NCI-H226 (cell line): ENCODE data around the gene ANO10.
"Not testable (repeated sequence)": the region's sequence is repeated elsewhere in the genome, so short reads cannot be mapped to it uniquely, and the experiment has no call there.

ENCODE experiments used
- DNase-seq: peaks from one replicate; pipeline ENCODE4 v3.0.0-alpha.2; 2015

Gene ANO10, protein sequence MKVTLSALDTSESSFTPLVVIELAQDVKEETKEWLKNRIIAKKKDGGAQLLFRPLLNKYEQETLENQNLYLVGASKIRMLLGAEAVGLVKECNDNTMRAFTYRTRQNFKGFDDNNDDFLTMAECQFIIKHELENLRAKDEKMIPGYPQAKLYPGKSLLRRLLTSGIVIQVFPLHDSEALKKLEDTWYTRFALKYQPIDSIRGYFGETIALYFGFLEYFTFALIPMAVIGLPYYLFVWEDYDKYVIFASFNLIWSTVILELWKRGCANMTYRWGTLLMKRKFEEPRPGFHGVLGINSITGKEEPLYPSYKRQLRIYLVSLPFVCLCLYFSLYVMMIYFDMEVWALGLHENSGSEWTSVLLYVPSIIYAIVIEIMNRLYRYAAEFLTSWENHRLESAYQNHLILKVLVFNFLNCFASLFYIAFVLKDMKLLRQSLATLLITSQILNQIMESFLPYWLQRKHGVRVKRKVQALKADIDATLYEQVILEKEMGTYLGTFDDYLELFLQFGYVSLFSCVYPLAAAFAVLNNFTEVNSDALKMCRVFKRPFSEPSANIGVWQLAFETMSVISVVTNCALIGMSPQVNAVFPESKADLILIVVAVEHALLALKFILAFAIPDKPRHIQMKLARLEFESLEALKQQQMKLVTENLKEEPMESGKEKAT

DNA sequence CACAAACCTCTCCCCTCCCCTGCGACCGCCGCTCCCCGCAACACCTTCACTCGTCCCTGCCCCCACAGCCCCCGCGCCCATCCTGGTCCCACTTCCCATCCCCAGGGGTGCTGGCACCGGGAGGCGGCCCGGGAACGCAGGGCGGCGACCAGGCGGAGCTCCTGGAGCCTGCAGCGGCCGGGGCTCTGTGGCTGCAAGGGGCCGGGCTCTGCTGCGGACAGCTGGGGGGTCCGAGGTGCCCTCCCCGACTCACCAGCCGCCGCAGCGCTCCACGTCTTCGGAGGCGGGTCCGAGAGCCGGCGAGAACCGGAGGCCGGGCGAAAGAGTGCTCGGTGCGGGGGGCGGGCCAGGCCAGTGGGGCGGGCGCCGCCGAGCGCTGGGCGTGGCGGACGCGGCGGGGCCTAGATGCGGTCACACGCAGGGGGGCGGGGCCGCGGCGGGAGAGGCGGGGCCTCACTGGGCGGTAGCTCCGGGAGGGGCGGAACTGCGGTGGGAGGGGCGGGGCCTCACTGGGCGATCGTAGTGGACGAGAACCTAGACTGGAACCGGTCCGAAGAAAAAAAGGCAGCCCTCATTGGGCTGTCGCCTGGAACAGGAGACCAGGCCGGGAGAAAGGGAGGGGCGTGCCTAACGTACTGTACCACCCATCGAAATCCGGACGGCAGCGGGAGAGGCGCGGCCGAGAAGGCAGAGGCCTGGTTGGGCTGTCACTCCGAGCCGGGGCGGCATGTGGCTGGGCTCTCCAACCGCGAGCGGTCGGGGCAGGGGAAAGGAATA, at the start of gene ANO10:
Gene ANO10, minus strand, starts transcription at position 356 of the 777 bp plus-strand sequence. CDS start 16,159 bp downstream, outside the sequence.
- peak; percentile 99 for DNase-seq

DNA sequence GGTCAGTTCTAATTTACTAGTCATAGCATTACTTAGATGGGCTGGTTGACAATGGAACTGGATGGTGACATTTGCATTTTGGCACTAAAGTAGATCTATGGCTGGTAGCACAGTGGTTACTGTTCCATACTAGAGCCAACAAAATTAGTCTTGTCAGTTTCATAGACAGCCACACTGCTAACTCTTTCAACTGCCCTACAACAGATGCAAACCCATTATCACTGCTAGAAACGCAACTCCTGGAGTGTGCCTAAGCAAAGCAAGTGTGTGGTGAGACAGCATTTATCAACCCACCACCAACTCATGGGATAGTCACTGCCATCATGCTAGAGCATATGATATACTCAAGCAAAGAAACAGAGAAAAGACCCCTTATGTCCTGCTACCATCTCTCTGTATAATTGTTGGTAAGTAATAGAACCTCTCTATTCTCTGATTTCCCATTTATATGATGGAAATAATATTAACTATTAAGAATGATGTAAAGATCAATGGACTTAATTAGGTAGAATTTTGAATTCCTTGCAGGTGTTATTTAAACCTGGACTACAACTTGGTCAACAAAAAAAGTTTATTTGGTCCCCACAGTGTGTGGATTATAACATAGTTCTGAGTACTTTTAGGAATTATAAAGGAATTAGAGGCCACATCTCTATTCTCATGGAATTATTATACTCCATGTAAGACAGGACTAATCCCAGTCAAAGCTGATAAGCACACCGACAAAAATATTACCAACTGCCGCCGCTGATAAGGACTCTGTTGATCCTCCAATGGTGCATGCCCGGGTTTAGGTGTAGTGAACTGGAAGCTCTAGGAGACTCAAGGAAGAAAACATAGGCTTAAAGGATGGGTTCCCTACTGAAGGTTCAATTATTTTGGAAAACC, 49.1 kb upstream of the ANO10 start:
- no peak for DNase-seq

DNA sequence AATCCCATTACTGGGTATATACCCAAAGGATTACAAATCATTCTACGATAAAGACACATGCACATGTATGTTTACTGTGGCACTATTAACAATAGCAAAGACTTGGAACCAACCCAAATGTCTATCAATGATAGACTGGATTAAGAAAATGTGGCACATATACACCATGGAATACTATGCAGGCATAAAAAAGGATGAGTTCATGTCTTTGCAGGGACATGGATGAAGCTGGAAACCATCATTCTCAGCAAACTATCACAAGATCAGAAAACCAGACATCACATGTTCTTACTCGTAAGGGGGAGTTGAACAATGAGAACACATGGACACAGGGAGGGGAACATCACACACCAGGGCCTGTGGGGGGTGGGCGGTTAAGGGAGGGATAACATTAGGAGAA, 43.2 kb upstream of the ANO10 start:
- DNase-seq = not testable (repeated sequence)

DNA sequence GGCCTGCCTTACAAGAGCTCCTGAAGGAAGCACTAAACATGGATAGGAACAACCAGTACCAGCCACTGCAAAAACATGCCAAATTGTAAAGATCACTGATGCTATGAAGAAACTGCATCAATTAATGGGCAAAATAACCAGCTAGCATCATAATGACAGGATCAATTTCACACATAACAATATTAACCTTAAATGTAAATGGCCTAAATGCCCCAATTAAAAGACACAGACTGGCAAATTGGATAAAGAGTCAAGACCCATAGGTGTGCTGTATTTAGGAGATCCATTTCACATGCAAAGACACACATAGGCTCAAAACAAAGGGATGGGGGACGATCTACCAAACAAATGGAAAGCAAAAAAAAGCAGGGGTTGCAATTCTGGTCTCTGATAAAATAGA, 39.6 kb upstream of the ANO10 start:
- DNase-seq = not testable (repeated sequence)

DNA sequence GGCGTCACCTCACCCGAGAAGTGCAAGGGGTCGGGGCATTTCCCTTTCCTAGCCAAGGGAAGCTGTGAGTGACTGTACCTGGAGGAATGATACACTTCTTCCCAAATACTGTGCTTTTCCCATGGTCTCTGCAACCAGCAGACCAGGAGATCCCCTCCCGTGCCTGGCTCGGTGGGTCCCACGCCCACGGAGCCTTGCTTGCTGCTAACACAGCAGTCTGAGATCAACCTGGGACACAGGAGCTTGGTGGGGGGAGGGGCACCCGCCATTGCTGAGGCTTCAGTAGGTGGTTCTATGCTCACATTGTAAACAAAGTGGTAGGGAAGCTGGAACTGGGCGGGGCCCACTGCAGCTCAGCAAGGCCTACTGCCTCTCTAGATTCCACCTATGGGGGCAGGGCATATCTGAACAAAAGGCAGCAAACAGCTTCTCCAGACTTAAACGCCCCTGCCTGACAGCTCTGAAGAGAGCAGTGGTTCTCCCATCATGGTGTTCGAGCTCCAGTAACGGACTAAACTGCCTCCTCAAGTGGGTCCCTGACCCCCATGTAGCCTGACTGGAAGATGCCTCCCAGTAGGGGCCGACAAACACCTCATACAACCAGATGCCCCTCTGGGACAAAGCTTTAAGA, 37.6 kb upstream of the ANO10 start:
- no peak for DNase-seq

DNA sequence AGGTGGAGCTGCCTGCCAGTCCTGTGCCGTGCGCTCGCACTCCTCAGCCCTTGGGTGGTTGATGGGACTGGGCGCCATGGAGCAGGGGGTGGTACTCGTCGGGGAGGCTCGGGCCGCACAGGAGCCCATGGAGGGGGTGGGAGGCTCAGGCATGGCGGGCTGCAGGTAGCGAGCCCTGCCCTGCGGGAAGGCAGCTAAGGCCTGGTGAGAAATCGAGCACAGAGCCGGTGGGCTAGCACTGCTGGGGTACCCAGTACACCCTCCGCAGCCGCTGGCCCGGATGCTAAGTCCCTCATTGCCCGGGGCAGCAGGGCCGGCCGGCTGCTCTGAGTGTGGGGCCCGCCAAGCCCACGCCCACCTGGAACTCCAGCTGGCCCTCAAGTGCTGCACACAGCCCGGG, 34.6 kb upstream of the ANO10 start:
- not testable (repeated sequence) for DNase-seq

DNA sequence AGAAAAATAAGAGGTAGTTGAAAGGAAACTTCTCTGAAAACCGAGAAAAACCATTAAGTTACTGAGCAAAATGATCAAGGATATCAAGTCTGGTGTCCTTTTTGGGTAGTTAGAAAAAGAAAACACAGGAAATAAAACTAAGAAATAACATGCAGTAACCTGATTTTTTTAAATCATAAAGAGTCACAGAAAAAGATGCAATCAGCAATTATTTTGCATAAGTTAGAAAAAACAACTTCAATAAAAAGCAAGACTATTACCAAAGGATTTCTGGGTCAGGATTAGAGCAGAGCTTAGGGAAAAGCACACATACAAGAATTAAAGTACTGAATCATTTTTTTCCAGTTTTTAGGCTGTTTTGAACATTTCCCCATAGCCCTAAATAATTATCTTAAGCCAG, 28.5 kb upstream of the ANO10 start:
- no peak for DNase-seq

DNA sequence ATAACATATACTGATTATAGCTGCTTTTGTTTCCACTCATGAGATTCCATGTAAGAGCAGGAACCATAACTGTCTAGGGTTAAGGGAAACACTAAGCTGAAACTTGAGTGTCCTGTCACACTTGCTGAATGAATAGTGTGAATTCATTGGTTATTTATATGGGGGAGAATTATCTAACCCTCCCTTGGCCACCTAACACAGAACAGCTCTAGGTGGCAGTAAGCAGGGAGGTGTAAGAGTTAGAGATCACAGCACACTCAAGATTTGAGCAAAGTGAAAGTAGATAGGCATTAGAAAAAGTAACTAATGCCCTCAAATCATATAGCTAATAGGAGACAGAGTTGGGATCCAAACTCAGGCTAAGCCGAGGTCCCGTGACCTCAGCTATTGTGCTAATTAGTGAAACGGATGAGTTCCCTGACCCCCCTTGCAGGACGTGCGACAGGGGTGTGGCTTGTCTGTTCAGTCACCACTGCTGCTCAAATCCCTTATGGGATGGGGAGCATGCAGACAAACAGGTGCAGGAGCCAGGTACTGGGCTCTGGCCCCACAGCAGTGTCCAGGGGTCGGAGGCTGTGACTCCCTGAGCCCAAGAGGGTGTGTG, 27.7 kb upstream of the ANO10 start:
- no peak for DNase-seq

DNA sequence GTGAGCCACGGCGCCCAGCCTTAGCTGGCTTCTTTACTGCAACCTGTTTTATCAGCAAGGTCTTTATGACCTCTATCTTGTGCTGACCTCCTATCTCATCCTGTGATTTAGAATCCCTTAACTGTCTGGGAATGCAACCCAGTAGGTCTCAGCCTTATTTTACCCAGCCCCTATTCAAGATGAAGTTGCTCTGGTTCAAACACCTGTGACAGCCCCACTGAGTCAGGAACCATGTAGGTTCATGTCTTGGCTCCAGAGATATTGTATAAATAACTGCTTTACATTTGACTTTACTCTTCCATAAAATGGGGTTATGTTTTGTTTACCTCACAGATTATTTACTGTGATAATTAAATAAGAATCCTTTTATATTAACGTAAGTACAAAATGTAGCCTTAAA, 27.1 kb upstream of the ANO10 start:
- no peak for DNase-seq

DNA sequence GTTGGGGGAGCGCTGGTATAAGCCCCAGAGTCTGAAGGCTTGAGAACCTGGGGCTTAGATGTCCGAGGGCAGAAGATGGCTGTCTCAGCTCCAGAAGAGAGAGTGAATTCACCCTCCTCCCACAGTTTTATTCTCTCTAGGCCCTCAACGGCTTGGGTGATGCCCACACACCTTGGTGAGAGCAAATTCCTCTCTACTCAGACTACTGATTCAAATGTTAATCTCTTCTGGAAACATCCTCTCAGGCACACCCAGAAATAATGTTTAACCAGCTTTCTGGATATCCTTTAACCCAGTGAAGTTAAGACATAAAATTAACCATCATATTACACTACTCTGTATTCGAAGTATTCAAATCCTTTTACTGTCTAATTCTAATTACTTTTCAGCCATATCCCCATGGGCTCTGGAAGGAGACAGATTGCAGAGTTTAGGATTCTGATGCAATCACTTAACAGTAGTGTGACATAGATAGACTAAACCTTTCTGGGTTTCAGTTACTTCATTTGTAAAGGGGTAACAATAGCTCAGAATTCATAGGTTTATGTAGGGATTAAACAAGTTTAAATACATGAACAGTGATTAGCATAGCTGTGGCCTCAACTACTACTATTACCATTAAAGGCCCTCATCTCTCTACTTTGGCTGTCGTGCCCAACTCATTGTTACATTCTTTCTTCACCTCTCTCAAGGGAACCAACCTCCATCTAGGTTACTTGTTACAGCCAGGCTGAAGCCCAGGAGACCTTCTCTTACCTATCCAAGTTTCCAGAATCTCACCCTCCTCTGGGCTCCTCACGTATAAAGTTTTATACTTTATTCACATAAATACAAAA, 25.7 kb upstream of the ANO10 start:
- no peak for DNase-seq

DNA sequence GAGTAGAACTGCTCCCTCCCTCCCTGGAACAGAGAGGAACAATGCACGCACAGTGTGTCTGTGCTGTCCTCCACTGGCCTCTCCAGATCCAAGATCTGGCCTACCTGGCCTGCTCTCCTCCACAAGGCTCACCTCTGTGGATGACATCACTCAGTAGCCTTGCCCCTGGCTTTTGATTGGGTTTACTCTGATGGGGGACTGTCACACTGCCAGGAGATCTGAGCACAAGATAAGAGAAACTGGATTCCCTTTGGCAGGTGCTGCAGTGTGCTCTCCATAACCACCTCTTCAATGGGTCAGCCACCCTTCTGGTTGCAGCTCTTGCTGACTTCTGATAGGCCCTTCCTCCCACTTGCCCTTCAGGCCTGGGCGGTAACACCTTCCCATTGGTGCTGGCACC, 22.6 kb upstream of the ANO10 start:
- no peak for DNase-seq

DNA sequence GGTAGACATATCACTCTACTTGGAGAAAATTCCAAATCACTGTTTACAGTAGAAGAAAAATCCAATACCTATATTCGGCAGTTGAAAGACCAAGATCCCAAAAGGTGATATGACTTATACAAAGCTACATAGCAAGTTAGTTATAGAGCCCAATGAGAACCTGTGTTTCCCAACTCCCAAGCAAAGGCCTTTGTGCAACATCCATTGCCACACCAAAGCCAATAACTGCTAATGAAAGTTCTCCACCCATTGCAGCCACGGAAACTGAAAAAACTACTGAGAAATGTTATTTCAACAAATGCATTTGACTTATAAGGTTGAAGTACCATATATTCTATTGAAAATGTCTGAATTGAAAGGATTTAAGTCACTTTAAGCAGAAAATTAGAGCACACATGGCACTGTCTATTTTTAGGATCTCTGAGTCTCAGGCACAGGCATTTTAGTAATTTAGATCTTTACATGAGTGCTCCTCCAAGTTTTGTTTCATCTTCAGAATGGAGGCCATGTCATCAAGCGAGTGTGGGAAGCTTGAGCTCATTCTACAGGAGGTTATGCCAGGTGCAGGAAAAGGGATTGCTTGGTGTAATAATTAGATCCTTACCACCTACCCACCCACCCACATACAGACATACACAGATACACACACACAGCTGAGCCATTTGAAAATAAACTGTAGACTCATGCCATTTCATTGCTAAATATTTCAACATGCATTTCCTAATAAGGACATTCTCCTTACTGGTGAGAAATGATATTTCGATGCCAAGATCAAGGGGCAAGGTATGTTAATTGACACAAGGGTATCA, 19.7 kb upstream of the ANO10 start:
- no peak for DNase-seq

DNA sequence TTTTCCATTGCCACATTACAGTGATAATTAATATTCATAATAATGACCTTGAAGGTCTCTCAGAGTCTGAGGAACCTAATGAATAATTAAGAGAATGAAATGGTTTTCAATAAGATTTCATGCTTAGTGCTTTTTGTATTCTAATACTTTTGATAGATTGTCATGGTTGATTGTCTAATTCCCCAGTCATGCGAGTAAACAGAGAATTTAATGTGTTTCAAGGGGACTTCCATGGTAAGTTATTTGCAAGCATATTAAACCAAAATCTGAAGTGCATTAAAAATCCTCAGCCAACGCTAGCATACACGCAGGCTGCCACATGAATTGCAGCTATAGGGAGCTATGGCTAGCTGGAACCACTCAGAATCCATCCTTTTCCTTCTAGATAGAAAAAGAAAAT, 18.9 kb upstream of the ANO10 start:
- no peak for DNase-seq

DNA sequence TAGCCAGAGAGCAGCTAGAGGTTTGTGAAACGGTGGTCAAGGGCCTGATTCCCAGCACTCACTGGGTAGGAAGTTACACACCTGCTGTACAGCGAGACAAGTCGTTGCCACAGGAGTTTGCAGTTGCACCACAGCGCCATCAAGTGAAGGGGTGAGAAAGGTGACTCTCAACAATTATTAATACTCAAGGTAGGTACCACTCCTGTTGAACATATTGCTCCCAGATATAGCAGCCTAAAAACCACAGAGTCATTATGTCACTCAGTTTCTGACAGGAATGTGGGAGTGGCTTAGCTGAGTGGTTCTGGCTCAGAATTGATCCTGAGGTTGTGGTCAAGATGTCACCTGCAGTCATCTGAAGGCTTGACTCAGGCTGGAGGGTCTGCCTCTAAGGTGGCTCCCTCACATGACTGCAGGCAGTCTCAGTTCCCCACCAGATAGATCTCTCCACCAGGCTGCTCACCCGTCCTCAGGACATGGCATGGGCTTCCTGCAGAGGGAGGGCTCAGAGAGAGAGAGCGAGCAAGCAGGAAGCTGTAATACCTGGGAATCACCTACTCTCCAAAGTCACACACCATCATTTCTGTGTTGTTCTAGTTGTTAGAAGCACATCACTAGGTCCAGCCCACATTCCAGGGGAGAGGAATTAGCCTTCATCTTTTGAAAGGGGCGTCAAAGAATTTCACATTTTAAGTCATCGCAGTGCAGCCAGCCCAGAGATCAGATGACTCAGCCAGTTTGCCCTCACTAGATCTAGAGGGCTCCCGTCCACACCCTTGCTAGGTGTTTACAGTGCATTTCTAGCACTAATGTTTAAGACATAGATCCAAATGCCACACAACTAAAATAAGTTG, 17.0 kb upstream of the ANO10 start:
- DNase-seq = peak; percentile 67

DNA sequence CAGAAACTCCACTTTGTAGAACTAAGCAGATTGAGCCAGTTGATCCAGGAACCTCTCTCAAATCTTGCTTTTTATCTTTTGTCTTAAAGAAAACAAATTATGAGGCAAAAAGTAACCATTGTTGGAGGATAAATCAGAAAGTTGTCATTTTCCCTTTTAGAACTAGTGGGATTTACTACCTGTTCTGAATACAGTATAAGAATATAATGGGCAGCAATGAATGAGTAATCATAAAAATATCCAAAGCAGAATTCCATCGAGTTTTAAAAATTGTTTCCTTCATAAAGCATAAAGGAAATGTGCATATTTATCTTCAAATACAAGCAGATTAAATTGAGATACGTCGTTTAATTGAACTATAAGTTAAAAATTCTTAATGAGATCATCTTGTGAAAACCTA, 15.9 kb upstream of the ANO10 start:
- no peak for DNase-seq

DNA sequence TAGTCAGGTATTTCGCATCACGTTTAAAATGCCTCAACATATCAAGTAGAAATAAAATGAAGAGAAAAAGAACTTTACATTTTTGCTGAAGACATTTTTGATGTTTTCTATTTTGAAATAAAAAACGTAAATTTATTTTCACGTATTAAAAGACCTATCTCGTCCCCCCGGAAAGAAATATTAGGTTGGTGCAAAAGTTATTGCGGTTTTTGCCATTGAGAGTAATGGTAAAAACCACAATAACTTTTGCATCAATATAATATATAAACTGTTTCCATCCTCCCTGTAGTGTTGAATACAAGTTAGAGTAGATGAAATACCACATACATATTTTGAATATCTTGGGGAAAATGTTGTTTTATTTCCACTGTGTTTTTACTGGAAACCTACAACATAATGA, 11.2 kb upstream of the ANO10 start:
- DNase-seq = no peak

DNA sequence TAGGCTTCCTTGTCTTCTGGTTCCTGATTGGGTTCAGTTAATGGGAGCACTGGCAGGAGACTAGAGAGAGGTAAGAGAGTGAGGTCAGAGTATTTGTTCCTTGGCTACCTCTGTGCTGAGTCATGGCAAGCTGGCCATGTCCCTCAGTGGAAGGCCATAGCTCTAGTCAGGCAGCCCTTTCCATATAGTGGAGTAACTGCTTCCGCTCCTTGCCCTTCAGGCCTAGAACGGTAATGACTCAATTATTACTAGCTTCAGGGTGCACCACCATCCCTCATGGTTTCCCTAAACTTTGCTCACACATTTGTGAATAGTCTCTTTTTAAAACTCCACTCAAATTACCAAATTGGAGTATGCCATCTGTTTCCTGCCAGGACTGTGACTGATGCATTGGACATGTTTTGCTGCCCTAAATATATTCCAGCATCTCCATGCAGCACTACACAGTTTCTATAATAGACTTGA, 10.5 kb upstream of the ANO10 start:
- DNase-seq = peak; percentile 41

DNA sequence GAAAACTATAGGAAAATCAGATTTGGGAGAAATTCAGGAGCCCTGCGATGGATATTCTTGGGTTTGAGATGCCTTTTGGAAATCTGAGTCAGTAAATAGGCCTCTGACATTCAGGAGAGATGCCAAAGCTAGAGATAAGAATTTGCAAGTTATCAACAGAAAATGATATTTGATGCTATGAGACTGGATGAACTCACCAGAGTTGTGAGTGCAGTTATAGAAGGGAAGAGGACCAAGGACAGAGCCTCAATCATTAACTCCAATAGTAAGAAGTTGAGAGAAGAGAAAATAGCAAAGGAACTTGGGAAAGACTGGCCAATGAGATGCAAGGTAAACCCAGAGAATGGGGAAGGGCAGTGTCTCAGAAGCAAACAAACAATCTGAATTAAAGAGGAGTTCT, 7.9 kb upstream of the ANO10 start:
- DNase-seq = peak; percentile 8

DNA sequence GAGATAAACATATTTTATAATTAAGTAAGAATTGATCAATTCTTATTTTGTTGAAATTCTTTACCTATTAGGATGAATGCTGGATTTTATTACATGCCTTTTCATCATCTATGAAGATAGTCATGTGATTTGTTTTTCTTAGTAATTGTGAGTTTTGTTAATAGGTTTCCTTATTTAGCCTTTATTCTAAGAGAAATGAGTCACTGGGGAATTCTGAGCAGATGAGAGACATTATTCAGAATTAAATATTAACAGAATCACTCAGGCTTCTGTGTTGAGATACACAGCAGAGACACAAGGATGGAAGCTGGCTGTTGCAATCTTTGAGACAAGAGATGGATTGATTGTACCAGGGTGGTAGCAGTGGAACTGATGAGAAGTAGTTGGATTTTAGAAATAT, 7.4 kb upstream of the ANO10 start:
- no peak for DNase-seq
